Lung (tissue), 12 donors: Measurements from ENCODE around the gene ADORA1. TPM values are rescaled to one million over a fixed set of nuclear protein-coding genes. Genes with fewer than 3 reads are reported as not detected.

ENCODE experiments used
- ATAC-seq: fragments of 200-7000 bp; cut with Tn5 transposase; one replicate; pipeline ENCODE4 v1.9.1; 2020; ENCODE audit warnings: moderate number of reproducible peaks; ENCODE audit not compliant: insufficient read depth, low FRiP score
- DNase-seq, 3 donors: peaks; one replicate each; pipeline ENCODE4 v3.0.0-alpha.2; 2013 to 2017
- H3K27ac ChIP-seq, 2 donors: one replicate each; pipeline ENCODE4 v1.5.1; 2013; ENCODE audit warnings: mild to moderate bottlenecking in 2 of 2, moderate library complexity in 2 of 2, control low read depth in 1 of 2, inconsistent platforms in 1 of 2, low read depth in 1 of 2, low read length in 1 of 2
- H3K27me3 ChIP-seq, 3 donors: one replicate each; pipeline ENCODE4 v1.5.1; 2013; ENCODE audit warnings: low read length in 2 of 3; ENCODE audit not compliant: control insufficient read depth in 3 of 3, insufficient read depth in 3 of 3
- H3K36me3 ChIP-seq, 4 donors: one replicate each; pipeline ENCODE4 v1.5.1; 2013; ENCODE audit warnings: low read length in 4 of 4, mild to moderate bottlenecking in 1 of 4, moderate library complexity in 1 of 4; ENCODE audit not compliant: control insufficient read depth in 4 of 4, insufficient read depth in 4 of 4
- H3K4me1 ChIP-seq, 5 donors: one replicate each; pipeline ENCODE4 v1.5.1; 2013; ENCODE audit warnings: low read length in 5 of 5, mild to moderate bottlenecking in 2 of 5, moderate library complexity in 1 of 5; ENCODE audit not compliant: control insufficient read depth in 5 of 5, insufficient read depth in 5 of 5
- H3K4me3 ChIP-seq: one replicate; pipeline ENCODE4 v1.5.1; 2013; ENCODE audit warnings: mild to moderate bottlenecking, control low read depth, moderate library complexity
- H3K9ac ChIP-seq, 2 donors: one replicate each; pipeline ENCODE4 v1.5.1; 2013; ENCODE audit warnings: low read length in 2 of 2, control low read depth in 1 of 2; ENCODE audit not compliant: insufficient read depth in 1 of 2
- H3K9me3 ChIP-seq, 4 donors: one replicate each; pipeline ENCODE4 v1.5.1; 2013; ENCODE audit warnings: low read length in 3 of 4, mild to moderate bottlenecking in 1 of 4, moderate library complexity in 1 of 4; ENCODE audit not compliant: control insufficient read depth in 4 of 4, insufficient read depth in 3 of 4
- WGBS, 2 donors: extraction: QIAGEN DNeasy Blood & Tissue Kit; methylation state at CpG; one replicate each; pipeline ENCODE4 v1.1.7; 2013; 5-methylcytosine and 5-hydroxymethylcytosine counted together
- polyA plus RNA-seq, 2 donors: library from polyadenylated mRNA; stranded (reverse); fragments of 200-250 nt; gene quantifications; one replicate each; pipeline ENCODE4 v1.2.1, GENCODE V29; 2013
- total RNA-seq, 2 donors: library from RNA; depleted of rRNA in 1 of 2; stranded (reverse); fragments of >200 nt in 1 of 2; gene quantifications; one replicate each; pipeline ENCODE4 v1.2.1, GENCODE V29; 2014 to 2021
- TF ChIP-seq, protein P1 (sequence below): IDR thresholded peaks from 2 replicates; pipeline ENCODE4 v1.5.1; 2012; ENCODE audit warnings: mild to moderate bottlenecking; ENCODE audit errors: control extremely low read depth, extremely low read depth
- donor health status: control.
- donor health status: control.
- donor health status: Bipolar disorder and iron deficiency.
- donor health status: healthy.
- donor health status: DM: yes; HTN: yes; CAD: no.

Gene ADORA1
- total and polyA plus RNA-seq, 4 donors, result 0.57 to 2.3 (median 0.79) TPM

DNA sequence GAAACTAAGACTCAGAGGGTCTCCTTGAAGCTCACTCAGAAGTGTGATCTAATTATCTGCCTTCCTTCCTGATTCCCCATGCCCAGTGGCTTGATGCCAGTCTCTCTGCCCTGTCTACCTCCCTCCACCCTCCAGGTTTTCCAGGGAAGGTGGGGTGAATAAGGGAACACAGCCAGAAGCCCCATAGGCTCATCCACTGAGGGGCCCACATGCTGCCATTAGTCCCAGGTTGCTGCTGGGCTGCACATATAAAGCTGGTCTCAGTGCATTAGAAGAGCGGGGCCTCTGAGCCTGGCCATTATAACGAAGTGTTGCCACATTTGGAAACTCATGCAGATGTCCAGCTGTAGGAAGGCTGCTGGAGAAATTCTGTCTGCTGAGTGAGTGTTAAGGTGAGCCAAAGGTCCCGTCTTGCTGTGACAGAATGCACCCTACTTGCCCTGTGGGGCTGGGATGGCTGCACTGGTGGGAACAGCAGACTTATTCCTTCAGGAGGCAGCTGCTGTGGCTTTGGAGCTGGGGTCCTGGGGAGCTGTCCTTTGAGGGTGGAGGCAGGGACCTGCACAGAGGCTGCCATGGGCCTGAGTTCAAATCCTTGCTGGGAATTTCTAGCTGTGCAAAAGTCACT lies 2.9 kb downstream of the ADORA1 start:
- H3K9me3 ChIP-seq, result no peaks in the 10 kb centered on the region
- ATAC-seq, result no peak
- H3K9ac ChIP-seq, result no peak overlapping the region
- 77 to 78% methylated on average over 3 of the region's 3 CpGs for WGBS, 2 donors
- H3K36me3 ChIP-seq, result no peaks in the 10 kb centered on the region
- no peak overlapping the region for H3K27ac ChIP-seq
- no peak overlapping the region for H3K4me3 ChIP-seq
- DNase-seq, result peak; percentile 40 to 81 (median 67)
- H3K4me1 ChIP-seq, result peaks cover 0 to 38% (median 2%) of the 10 kb centered on the region in 5 donors
- TF ChIP-seq, protein P1, sequence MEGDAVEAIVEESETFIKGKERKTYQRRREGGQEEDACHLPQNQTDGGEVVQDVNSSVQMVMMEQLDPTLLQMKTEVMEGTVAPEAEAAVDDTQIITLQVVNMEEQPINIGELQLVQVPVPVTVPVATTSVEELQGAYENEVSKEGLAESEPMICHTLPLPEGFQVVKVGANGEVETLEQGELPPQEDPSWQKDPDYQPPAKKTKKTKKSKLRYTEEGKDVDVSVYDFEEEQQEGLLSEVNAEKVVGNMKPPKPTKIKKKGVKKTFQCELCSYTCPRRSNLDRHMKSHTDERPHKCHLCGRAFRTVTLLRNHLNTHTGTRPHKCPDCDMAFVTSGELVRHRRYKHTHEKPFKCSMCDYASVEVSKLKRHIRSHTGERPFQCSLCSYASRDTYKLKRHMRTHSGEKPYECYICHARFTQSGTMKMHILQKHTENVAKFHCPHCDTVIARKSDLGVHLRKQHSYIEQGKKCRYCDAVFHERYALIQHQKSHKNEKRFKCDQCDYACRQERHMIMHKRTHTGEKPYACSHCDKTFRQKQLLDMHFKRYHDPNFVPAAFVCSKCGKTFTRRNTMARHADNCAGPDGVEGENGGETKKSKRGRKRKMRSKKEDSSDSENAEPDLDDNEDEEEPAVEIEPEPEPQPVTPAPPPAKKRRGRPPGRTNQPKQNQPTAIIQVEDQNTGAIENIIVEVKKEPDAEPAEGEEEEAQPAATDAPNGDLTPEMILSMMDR, result no peak
- H3K27me3 ChIP-seq, result peaks cover 0 to 5% (median 2%) of the 10 kb centered on the region in 3 donors

DNA sequence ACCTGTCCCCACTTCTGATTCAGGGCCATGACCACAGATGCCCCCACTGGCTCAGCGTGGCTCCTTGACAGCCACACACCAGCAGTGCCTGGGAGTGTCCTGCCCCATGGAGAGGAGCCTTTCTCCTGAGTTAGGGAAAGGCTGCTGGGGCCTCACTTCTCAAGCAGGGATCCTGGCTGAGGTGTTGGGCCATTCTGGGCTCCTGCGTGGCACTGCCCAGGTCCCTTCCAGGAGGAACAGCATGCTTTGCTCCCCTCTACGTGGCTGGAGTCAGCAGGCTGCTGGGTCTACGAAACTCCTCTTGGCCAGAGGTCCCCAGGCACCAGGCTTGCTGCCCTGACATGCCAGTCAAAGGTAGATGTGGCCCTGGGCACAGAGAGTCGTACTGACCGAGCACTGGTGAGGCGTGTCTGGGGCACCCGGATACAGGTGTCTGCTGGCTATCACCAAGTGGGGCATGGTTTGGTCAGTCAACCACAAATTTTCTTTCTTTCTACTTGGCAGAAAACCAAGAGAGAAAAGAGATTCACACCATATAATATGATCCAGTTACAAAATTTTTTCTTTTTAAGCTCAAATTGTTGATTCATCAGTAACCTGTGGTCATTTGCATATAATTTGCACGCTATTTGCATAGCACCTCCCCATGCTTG lies 4.1 kb downstream of the ADORA1 start:
- Histone ChIP-seq H3K4me3 (no peak overlapping the region), H3K9ac (no peak overlapping the region), H3K27ac (no peak overlapping the region), H3K9me3 (no peaks in the 10 kb centered on the region), H3K36me3 (no peaks in the 10 kb centered on the region), H3K27me3 (peaks cover 0 to 5% (median 0%) of the 10 kb centered on the region in 3 donors), H3K4me1 (peaks cover 0 to 31% (median 2%) of the 10 kb centered on the region in 5 donors)
- ATAC-seq, result no peak
- TF ChIP-seq, protein P1, result no peak
- DNase-seq, result no peak
- 86 to 87% methylated on average over 9 of the region's 9 CpGs for WGBS, 2 donors

- H3K4me1 ChIP-seq, result peaks cover 0 to 12% (median 2%) of the 10 kb centered on the region in 5 donors
- H3K36me3 ChIP-seq, result no peaks in the 10 kb centered on the region
- 61 to 65% methylated on average over 12 of the region's 12 CpGs for WGBS, 2 donors
- ATAC-seq (peak; percentile 69), DNase-seq (no peak)
- no peak overlapping the region for H3K4me3 ChIP-seq
- peaks cover 0 to 2% (median 0%) of the 10 kb centered on the region in 3 donors for H3K27me3 ChIP-seq
- no peak overlapping the region for H3K9ac ChIP-seq
- H3K9me3 ChIP-seq, result no peaks in the 10 kb centered on the region
- TF ChIP-seq, protein P1, result no peak
- H3K27ac ChIP-seq, result no peak overlapping the region
Observed at GRCh38 chr1:203133970-203134725, 6.6 kb downstream of the ADORA1 start.
